Effector CD4-positive, alpha-beta T cell (primary cell): ENCODE results near the gene C16orf54.
"Not testable (repeated sequence)": the region's sequence is repeated elsewhere in the genome, so short reads cannot be mapped to it uniquely, and the experiment has no call there.

ENCODE experiments used
- DNase-seq: peaks from one replicate; pipeline ENCODE4 v3.0.0-alpha.2; 2020

C16orf54 gene

DNA sequence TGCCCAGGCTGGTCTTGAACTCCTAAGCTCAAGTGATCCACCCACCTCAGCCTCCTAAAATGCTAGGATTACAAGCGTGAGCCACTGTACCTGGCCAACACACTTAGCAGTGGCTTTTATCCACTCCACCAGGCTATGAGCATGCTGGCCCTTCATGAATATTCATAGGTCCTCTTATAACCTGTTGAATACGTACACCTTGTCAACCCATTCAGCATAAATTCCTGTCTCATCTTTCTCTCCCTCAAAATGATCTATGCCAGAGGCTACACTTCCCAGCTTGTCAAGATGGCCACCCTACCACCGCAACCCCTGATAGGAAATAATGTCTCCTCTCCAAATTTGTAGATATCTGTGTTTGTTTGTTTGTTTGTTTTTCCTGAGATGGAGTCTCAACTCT lies 21.3 kb upstream of the C16orf54 start:
- no peak for DNase-seq

DNA sequence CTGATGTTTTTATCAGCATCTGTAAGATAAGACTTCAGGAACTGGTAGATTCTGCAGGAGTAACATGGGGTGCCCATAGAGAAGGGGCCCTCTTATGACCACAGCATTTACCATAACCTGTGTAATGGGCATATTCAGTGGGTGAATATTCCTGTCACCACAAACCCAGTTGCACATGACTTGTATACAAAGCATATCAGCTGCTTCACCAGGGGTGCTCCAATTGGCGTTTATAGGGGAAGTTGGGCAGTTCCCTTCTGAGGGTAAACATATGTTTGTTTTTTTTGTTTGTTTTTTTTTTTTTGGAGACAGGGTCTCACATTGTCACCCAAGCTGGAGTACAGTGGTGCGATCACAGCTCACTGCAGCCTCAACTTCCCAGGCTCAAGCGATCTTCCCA lies 20.8 kb upstream of the C16orf54 start:
- no peak for DNase-seq

- DNase-seq: no peak
Measured at GRCh38 chr16:29765167-29766032, 19.6 kb upstream of the C16orf54 start.

DNA sequence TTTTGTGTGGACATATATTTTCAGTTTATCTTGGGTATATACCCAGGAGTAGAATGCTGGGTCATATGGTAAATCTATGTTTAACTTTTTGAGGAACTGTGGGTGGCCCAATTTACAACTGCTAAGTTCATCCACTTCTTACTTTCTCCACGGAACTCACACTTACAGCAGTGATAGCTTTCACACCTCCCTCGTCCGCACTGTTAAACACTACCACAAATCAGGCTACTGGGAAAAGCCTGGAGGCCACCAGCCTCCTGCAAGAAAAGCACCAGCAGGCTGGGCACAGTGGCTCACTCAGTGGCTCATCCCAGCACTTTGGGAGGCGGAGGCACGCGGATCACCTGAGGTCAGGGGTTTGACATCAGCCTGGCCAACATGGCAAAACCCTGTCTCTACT lies 17.5 kb upstream of the C16orf54 start:
- DNase-seq: no peak

GRCh38 chr16:29761882-29762281 lies 16.1 kb upstream of the C16orf54 start:
- no peak for DNase-seq

DNA sequence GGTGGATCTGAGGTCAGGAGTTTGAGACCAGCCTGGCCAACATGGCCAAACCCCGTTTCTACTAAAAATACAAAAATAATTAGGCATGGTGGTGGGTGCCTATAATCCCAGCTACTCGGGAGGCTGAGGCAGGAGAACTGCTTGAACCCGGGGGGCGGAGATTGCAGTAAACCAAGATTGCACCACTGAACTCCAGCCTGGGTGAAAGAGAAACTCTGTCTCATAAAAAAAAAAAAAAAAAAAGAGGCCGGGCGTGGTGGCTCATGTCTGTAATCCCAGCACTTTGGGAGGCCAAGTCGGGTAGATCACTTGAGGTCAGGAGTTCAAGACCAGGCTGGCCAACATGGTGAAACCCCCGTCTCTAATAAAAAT lies 15.5 kb upstream of the C16orf54 start:
- not testable (repeated sequence) for DNase-seq

GRCh38 chr16:29760567-29761279 lies 14.9 kb upstream of the C16orf54 start:
- no peak for DNase-seq

DNA sequence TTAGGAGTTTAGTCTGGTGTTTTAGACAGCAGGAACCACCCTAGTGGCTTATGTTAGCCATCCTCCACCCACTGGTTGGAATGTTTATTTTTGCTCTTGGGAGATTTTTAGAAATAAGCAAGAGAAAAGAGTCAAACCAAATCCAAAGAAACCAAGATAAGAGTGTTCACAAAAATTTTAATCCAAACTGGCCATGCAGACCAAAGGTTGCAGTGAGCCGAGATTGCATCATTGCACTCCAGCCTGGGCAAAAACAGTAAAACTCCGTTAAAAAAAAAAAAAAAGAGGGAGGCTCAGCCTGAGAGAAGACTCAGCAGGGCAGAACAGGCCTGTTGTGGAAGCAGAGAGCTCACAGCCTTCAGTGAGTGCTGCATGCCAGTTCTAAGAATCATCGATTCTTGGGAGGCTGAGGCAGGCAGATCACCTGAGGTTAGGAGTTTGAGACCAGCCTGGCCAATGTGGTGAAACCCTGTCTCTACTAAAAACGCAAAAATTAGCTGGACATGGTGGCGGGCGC lies 12.2 kb upstream of the C16orf54 start:
- no peak for DNase-seq

GRCh38 chr16:29757086-29757485 lies 11.3 kb upstream of the C16orf54 start:
- DNase-seq: not testable (repeated sequence)

GRCh38 chr16:29756654-29757053 lies 10.9 kb upstream of the C16orf54 start:
- DNase-seq: no peak

GRCh38 chr16:29753516-29753915 lies 7.7 kb upstream of the C16orf54 start:
- no peak for DNase-seq

DNA sequence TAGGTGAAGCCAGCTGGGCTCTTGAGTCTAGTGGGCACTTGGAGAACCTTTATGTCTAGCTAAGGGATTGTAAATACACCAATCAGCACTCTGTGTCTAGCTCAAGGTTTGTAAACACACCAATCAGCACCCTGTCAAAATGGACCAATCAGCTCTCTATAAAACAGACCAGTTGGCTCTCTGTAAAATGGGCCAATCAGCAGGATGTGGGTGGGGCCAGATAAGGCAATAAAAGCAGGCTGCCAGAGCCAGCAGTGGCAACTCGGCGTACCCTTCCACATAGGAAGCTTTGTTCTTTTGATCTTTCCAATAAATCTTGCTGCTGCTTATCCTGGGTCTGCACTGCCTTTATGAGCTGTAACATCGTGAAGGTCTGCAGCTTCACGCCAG lies 3.0 kb upstream of the C16orf54 start:
- DNase-seq: not testable (repeated sequence)

GRCh38 chr16:29747947-29748759 lies 2.4 kb upstream of the C16orf54 start:
- DNase-seq: no peak

DNA sequence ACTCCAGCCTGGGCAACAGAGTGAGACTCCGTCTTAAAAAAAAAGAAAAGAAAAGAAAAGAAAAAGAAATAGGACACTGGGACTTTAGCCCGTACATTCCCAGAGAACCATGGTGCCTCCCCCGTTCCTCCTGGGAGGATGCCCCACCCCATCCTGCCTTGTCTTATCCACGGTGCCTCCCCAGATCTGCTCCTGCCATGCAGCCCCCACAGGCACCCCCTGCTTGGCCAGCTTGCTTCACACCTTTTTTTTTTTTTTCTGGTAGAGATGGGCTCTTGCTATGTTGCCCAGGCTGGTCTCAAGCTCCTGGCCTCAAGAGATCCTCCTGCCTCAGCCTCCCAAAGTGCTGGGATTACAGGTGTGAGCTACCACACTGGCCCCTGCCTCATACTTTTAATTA lies 728 bp upstream of the C16orf54 start:
- DNase-seq: not testable (repeated sequence)

- peak; percentile 31 for DNase-seq
Measured at GRCh38 chr16:29745121-29745852, 503 bp downstream of the C16orf54 start.

GRCh38 chr16:29744541-29745101 lies 1.2 kb downstream of the C16orf54 start:
- DNase-seq: no peak

- DNase-seq: peak; percentile 32
Measured at GRCh38 chr16:29743827-29744531, 1.8 kb downstream of the C16orf54 start.

GRCh38 chr16:29743475-29743826 lies 2.3 kb downstream of the C16orf54 start:
- no peak for DNase-seq

DNA sequence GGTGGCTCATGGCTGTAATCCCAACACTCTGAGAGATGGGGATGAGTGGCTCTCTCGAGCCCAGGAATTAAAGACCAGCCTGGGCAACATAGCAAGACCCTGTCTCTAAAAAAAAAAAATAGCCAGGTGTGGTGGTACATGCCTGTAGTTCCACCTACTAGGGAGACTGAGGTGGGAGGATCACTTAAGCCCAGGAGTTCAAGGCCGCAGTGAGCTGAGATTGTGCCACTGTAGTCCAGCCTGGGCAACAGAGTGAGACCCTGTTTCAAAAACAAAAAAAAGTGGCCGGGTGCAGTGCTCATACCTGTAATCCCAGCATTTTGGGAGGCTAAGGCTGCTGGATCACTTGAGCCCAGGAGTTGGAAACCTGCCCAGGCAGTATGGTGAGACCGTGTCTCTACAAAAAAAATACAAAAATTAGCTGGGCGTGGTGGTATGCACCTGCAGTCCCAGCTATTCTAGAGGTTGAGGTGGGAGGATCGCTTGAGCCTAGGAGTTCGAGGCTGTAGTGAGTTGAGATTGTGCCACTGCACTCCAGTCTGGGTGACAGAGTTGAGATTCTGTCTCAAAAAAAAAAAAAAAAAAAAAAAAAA lies 3.0 kb downstream of the C16orf54 start:
- DNase-seq: no peak

GRCh38 chr16:29740630-29741015 lies 5.2 kb downstream of the C16orf54 start:
- not testable (repeated sequence) for DNase-seq
